GM18520 (cell line): ENCODE results near the gene NHERF2.

ENCODE experiments used
- ATAC-seq: cut with Tn5 transposase; IDR thresholded peaks from one replicate; pipeline ENCODE4 v1.9.1; 2021; ENCODE audit not compliant: unreplicated experiment

Gene NHERF2

GRCh38 chr16:2056681-2057407 lies 30.1 kb downstream of the NHERF2 start:
- no peak for ATAC-seq

GRCh38 chr16:2057438-2057837 lies 30.7 kb downstream of the NHERF2 start:
- no peak for ATAC-seq

GRCh38 chr16:2058420-2058819 lies 31.7 kb downstream of the NHERF2 start:
- ATAC-seq, result no peak

GRCh38 chr16:2058872-2059271 lies 32.2 kb downstream of the NHERF2 start:
- ATAC-seq, result no peak

GRCh38 chr16:2060346-2060745 lies 33.6 kb downstream of the NHERF2 start:
- no peak for ATAC-seq

GRCh38 chr16:2061023-2061422 lies 34.3 kb downstream of the NHERF2 start:
- no peak for ATAC-seq

- no peak for ATAC-seq
Measured at GRCh38 chr16:2061526-2061925, 34.8 kb downstream of the NHERF2 start.

- no peak for ATAC-seq
Measured at GRCh38 chr16:2062801-2063200, 36.1 kb downstream of the NHERF2 start.

- ATAC-seq, result no peak
Measured at GRCh38 chr16:2063861-2064260, 37.2 kb downstream of the NHERF2 start.

- ATAC-seq, result no peak
Measured at GRCh38 chr16:2064368-2064945, 37.8 kb downstream of the NHERF2 start.

- no peak for ATAC-seq
Measured at GRCh38 chr16:2066139-2066538, 39.4 kb downstream of the NHERF2 start.

- ATAC-seq, result no peak
Measured at GRCh38 chr16:2070576-2071453, 44.1 kb downstream of the NHERF2 start.

- no peak for ATAC-seq
Measured at GRCh38 chr16:2071454-2072202, 44.9 kb downstream of the NHERF2 start.

GRCh38 chr16:2072926-2073325 lies 46.2 kb downstream of the NHERF2 start:
- ATAC-seq, result no peak

GRCh38 chr16:2074071-2074470 lies 47.4 kb downstream of the NHERF2 start:
- ATAC-seq, result no peak

- ATAC-seq, result no peak
Measured at GRCh38 chr16:2075631-2076030, 48.9 kb downstream of the NHERF2 start.

GRCh38 chr16:2076072-2076865 lies 49.6 kb downstream of the NHERF2 start:
- ATAC-seq, result no peak

- ATAC-seq, result no peak
Measured at GRCh38 chr16:2077016-2077415, 50.3 kb downstream of the NHERF2 start.

- ATAC-seq, result no peak
Measured at GRCh38 chr16:2077696-2078095, 51.0 kb downstream of the NHERF2 start.

- ATAC-seq, result no peak
Measured at GRCh38 chr16:2078096-2078495, 51.4 kb downstream of the NHERF2 start.
